HG02763 (cell line): ENCODE measurements around the gene TP53I3.
"Not testable (repeated sequence)": the region's sequence is repeated elsewhere in the genome, so short reads cannot be mapped to it uniquely, and the experiment has no call there.

ENCODE experiments used
- ATAC-seq: cut with Tn5 transposase; IDR thresholded peaks from one replicate; pipeline ENCODE4 v1.9.1; 2021; ENCODE audit warnings: mild to moderate bottlenecking, moderate library complexity; ENCODE audit not compliant: unreplicated experiment

The TP53I3 gene

GRCh38 chr2:24101992-24102391 is 17.4 kb upstream of the TP53I3 start:
- ATAC-seq = no peak

- not testable (repeated sequence) for ATAC-seq
Observed at GRCh38 chr2:24100732-24101131, 16.1 kb upstream of the TP53I3 start.

- ATAC-seq = not testable (repeated sequence)
Observed at GRCh38 chr2:24095171-24095677, 10.6 kb upstream of the TP53I3 start.

DNA sequence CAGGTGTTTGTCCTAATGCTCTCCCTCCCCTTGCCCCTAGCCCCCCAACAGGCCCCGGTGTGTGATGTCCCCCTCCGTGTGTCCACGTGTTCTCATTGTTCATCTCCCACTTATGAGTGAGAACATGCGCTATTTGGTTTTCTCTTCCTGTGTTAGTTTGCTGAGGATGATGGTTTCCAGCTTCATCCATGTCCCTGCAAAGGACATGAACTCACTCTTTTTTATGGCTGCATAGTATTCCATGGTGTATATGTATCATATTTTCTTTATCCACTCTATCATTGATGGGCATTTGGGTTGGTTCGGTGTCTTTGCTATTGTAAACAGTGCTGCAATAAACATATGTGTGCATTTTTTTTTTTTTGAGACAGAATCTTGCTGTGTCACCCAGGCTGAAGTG is 8.6 kb upstream of the TP53I3 start:
- not testable (repeated sequence) for ATAC-seq

DNA sequence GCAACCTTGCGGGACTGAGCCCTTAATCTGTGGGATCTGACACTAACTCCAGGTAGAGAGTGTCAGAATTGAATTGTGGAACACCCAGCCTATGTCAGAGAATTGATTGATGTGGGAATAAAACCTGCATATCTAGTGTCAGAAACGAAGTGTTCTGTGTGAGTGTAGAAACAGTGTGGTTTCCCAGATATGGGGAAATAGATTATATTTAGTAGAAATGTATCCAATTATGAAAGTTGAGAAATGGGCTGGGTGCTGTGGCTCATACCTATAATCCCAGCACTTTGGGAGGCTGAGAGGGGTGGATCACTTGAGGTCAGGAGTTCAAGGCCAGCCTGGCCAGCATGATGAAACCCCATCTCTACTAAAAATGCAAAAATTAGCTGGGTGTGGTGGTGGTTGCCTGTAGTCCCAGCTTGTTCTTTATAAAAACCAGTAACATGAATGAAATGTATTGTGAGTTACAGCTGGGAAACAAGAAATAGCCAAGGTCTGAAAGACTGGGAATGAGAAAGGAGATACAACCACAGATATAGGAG is 4.3 kb upstream of the TP53I3 start:
- no peak for ATAC-seq

DNA sequence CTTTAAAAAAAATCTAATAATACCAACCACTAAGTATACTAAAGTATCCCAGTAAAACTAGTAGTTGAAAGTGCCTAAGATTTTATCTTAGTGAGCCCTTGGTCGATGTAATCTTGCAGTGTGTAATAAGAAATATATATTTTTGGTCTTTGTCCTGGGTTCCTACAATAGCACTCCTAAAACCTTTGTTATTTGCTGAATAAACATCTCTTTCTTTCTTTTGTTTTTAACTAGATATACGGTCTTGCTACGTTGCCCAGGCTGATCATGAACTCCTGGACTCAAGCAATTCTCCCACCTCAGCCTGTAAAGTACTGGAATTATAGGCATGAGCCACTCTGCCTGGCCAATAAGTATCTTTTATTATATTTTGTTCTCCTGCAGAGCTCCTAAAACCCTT is 2.4 kb upstream of the TP53I3 start:
- no peak for ATAC-seq

GRCh38 chr2:24086241-24086640 is 1.6 kb upstream of the TP53I3 start:
- no peak for ATAC-seq

GRCh38 chr2:24085200-24085489 is 511 bp upstream of the TP53I3 start:
- ATAC-seq = no peak

- peak; percentile 64 for ATAC-seq
Observed at GRCh38 chr2:24083567-24084385, 858 bp downstream of the TP53I3 start.

GRCh38 chr2:24082787-24083566 is 1.7 kb downstream of the TP53I3 start:
- ATAC-seq = no peak

DNA sequence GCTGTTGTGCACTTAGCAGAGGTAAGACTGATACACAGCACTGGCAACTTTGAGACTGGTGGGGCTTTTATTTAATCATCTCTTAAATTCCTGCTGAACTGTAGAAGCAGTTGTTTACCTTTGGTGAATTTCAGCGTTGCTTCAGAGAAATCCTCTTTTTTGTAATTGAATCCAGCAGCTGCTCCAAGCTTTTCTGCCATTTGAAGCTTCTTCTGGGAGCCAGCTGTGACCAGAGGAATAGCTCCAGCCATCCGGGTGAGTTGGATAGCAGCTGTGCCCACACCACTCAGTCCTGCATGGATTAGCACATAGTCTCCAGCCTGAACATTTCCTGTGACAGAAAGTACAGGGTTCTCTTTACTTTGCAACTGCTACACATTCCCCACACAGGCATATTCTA is 3.9 kb downstream of the TP53I3 start:
- ATAC-seq = no peak

- no peak for ATAC-seq
Observed at GRCh38 chr2:24077879-24078278, 6.8 kb downstream of the TP53I3 start.

DNA sequence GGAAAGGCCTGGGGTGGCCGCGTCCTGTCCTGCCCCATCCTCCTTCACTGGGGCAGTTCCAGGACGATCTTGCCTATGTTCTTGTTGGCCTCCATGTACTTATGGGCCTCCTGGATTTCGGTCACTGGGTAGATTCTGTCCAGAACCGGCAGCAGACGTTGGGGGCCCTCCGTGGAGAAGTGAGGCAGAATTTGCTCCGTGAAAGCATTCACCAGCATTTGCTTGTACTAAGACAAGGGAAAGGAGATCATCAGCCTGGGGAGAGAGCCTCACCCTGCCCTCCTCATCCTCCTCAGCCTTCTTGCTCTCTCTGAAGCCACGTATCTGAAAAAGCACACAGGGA is 7.1 kb downstream of the TP53I3 start:
- ATAC-seq = no peak

GRCh38 chr2:24076849-24077534 is 7.6 kb downstream of the TP53I3 start:
- peak; percentile 10 for ATAC-seq

- peak; percentile 93 for ATAC-seq
Observed at GRCh38 chr2:24075915-24076848, 8.5 kb downstream of the TP53I3 start, which contains the start of gene SF3B6. Gene SF3B6, minus strand, starts transcription at chr2:24076326. Its CDS starts 97 bp downstream, at chr2:24076229.

GRCh38 chr2:24075259-24075658 is 9.4 kb downstream of the TP53I3 start:
- ATAC-seq = no peak

DNA sequence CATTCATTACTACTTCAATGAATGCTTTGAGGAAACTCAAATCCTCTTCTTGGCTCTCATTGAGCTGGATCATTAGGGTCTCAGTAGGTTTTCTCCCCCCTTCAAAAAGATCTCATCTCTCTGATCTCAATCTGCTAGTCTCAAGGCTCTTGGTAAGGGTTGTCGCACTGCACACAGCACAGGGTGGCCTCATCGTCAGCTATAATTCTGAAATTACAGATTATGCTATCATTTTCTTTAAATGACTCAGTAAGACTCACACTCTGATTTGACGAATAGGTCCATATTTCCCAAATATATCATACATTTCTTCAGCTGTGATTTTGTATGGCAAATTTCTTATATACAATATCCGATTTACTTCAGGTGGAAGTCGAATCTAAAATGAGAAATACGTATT is 10.8 kb downstream of the TP53I3 start:
- ATAC-seq = no peak

GRCh38 chr2:24072259-24072658 is 12.4 kb downstream of the TP53I3 start:
- no peak for ATAC-seq

DNA sequence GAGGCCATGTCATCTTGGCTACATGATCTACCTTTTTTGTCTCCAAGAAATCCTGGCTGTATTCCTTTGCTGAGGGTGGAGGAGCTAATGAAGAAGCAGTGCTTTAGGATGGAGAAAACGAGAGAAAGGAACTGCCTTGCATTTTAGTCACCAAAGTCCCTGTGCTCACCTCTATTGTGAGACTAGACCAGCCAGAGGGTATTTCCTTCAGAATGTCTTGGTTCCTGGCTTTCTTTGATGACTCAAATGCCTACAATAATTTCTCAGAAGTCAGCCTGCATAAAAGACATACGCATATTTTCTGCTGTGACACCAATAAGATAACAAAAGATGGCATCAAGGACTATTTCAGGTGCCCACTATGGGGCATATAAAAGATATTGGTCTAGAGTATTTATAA is 19.3 kb downstream of the TP53I3 start:
- ATAC-seq = no peak

DNA sequence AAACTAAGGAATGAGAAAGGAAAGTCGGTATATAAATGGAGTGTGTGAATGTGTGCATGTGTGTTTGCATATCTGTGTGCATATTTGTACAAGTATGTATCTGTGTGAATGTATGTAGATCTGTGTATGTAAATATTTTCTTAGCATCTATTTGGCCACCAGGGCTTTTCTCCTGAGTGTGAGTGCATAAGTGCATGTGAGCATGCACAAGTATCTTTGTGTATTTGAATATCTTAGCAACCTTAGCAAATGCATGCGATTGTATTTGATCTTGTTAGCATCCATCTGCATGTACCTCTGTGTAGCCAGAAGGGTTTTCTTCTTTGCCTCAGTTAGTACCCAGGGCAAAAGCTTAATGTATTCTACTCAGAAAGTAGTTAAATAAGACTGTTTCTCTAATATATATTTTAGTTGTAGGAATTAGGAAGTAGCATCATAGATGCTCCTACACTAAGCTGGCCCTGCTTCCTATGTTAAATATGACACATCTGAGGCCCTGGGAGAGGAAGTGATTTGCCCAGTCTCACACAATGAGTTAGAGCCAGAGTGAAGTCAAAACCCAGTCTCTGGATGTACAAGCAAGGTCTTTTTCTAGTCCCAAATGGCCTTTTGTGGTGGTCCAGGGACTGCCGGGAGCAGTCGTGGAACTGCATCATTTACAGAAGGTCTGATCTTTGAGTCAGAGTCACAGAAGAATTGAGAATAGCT is 25.9 kb downstream of the TP53I3 start:
- no peak for ATAC-seq
